ENCODE results near the gene OR6K3.
"Not testable (repeated sequence)": the region's sequence is repeated elsewhere in the genome, so short reads cannot be mapped to it uniquely, and the experiment has no call there.

Gene OR6K3, protein sequence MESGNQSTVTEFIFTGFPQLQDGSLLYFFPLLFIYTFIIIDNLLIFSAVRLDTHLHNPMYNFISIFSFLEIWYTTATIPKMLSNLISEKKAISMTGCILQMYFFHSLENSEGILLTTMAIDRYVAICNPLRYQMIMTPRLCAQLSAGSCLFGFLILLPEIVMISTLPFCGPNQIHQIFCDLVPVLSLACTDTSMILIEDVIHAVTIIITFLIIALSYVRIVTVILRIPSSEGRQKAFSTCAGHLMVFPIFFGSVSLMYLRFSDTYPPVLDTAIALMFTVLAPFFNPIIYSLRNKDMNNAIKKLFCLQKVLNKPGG

DNA sequence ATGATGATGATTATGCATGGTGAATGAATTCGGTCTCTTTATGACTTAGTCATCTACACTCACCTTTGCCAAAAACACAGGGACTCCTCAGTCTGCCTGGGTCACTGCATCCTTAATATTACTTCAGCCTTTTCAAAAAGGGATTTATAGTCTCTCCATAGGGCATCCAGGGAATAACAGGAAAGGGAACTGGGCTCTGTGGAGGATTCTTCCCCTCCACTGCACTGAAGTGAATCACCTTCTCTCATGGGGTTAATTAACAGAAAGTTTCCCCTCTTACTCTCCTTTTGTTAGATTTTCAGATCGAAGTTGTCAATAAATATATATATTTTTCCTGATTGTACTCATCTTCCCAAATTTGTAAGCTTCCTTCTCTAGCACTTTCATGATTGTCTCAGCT lies at the start of gene OR6K3:
TSS of gene OR6K3 (minus strand) at position 101 of the 400 bp plus-strand sequence. CDS start 2,605 bp downstream, outside the sequence.
- DNase-seq (ENCODE audit: low read depth): no peak

DNA sequence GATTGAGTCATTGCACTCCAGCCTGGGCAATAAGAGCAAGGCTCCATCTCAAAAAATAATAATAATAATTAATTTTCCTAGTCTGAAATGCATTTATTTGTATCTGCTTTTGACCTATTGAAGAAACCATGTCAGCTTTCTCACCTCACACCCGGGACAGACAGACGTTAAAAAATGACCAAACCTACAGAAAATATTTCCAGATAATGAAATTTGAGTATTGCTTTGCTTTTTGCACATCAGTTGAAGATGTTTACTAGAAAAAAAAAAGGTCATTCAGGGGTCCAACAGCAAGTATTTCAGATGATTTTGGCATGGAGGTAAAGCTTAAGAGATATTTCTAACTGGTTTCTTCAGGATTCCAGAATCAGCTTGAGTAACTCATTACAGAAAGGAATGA lies 33.9 kb upstream of the OR6K3 start, which contains the start of gene OR6K6:
TSS of gene OR6K6 (plus strand) at position 301 of the 400 bp plus-strand sequence. CDS start 168 bp downstream, outside the sequence.
- DNase-seq (ENCODE audit: low read depth): no peak

DNA sequence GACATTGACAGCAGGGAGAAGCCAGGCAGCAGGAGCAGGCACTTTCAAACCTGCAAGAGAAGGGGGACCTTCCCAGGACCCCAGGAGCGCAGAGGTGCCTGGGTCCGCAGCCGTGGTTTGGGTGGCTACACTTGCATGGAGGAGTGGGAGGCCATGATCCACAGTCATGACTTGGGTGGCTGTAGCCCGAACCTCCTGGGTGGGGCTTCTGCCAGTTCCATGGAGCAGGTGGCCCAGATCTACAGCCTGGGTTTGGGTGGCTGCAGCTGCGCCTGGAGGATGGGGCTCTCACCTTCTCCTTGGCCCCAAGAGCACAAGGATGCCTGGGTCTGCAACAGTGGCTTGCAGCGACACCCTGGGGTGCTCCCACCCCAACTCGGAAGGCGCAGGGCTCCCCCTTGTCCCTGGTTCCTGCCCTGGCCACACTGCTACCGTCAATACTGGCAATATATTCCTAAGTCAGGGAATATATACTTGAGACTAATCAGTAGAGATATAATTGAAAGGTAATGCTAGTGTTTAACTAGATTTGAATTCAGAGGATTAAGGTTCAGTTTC lies 31.7 kb upstream of the OR6K3 start:
- no peak for DNase-seq (ENCODE audit: low read depth)

DNA sequence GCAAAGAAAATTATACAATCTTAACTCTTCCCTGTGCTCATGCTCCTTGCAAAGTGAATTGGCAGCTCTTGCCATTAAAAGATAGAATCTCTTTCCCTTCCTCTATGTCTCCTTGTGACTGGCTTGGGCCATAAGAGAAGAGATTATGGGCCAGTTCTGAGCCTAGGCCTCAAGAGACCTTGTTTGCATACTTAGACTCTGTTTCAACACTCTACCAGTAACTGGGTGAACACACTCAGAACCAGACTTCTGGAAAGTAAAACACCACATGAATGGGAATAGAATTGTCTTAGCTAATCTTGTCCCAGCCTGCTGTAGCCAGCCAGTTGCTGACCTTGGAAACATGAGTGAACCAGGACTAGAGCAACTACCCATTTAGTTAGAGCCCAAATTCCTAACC lies 15.3 kb upstream of the OR6K3 start:
- DNase-seq (ENCODE audit: low read depth): no peak

DNA sequence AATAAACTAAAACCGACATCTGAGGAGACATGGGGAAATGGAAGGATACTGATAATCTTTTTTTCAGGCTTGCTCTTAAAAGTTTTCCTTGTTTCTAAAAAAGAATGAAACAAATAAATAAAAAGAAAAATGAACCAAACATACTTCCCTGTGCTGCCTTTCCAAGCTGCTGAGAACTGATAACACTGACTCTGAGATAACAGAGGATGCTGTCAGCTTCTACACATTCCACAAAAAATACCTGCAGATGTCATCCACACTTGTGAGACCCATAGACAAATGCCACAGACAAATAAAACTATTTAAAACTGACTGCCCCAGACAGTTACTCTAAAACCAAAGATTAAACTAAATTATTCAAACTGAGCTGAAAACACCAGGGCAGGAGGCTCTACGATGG lies 12.0 kb upstream of the OR6K3 start:
- no peak for DNase-seq (ENCODE audit: low read depth)

DNA sequence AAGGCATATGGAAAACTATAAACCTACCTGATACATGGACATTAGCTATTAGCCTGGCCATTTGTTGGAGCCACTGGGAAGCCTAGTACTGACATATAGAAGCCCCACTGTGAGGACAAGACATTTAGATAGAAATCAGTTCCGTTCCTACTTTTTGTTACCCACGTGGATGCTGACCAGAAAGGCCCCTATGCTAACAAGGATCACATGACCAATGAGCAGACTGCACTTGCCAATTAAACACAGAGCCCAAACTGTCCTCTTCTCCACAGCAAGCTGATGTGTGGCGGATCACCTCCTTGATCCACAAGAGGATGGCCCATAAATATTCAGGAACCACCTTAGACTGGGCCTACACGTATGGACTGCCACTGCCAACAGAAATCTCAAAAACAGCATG lies 11.2 kb upstream of the OR6K3 start:
- no peak for DNase-seq (ENCODE audit: low read depth)

DNA sequence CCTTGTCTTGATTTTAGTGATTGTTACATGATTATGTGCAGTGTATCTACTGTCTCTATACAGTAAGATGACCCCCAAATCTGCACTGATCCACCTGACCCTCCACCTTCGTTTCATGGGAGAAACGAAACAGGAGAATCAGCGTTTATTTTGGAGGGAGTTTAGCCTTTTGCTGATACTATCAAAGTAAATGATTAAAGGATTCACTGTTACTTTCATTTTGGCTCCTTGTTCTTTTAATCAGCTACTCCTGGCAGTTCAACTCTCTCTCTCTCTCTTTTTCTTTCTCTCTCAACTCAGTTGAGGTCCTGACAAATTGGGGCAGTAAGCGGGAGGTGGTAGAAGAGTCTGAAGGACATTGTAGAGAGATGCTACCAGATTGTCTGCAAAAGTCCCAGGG lies 9.9 kb upstream of the OR6K3 start:
- no peak for DNase-seq (ENCODE audit: low read depth)

DNA sequence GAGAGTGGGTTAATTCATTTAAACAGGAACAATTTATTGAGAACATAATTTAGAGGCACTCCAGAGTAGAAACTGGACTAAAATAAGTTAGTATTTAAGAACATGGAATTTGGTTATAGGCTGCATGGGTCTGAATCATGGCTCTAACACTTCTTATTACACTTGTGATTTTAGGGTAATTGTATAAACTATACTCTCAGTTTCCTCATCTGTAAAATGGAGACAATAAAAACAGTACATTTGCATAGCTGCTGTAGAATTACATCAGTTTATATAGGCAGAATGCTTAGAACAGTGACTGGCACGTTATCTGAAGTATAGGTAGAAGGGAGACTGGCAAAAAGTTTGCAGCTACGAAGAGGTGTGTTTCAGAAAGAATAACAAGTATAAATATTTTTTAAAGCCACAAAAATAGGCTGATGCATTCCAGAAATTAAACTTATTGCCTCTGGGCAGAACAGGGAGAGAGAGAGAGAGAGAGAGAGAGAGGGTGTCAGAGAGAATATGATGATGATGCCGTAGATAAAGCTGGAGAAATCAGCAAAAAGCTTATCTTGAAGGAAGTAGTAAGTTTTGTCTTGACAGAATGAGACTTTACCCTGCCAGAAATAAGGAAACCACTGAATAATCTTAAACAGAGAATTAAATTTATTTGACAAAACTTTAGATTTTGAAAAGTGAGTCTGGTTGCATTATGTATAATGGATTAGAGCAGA lies 8.1 kb upstream of the OR6K3 start:
- no peak for DNase-seq (ENCODE audit: low read depth)

DNA sequence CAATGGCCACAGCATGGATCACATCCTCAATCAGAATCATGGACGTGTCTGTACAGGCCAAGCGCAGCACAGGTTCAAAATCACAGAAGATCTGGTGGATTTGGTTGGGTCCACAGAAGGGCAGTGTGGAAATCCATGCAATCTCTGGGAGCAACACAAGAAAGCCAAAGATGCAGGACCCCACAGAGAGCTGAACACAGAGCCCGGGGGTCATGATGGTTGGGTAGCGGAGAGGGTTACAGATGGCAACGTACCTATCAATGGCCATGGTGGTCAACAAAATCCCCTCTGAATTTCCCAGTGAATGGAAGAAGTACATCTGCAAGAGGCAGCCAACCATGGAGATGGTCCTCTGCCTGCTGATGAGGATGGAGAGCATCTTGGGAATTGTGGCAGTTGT lies 3.9 kb upstream of the OR6K3 start:
- no peak for DNase-seq (ENCODE audit: low read depth)

DNA sequence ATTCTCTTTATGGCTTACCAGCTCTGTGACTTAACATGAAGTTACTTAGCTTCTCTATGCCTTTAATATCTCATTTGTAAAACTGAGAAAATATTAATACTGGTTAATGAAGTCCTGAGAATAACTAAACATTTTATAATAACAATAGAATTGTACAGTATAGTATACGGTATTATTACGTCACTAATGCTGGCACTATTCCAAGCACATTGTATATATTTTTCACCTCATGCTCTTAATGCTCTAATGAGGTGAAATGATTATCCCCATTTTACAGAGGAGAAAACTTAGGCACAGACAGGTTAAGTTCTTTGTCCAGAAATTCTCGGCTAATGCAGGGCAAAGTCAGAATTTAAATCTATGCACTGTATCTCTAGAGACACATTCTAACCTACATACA lies 856 bp downstream of the OR6K3 start:
- DNase-seq (ENCODE audit: low read depth): no peak

DNA sequence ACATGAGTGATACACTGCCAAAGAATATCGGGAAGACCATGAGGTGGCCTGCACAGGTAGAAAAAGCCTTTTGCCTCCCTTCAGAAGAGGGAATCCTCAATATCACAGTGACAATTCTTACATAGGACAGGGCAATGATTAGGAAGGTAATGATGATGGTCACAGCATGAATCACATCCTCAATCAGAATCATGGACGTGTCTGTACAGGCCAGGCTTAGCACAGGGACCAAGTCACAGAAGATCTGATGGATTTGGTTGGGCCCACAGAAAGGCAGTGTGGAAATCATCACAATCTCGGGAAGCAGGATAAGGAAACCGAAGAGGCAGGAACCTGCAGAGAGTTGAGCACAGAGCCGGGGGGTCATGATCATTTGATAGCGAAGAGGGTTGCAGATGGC lies 3.2 kb downstream of the OR6K3 start:
- no peak for DNase-seq (ENCODE audit: low read depth)

DNA sequence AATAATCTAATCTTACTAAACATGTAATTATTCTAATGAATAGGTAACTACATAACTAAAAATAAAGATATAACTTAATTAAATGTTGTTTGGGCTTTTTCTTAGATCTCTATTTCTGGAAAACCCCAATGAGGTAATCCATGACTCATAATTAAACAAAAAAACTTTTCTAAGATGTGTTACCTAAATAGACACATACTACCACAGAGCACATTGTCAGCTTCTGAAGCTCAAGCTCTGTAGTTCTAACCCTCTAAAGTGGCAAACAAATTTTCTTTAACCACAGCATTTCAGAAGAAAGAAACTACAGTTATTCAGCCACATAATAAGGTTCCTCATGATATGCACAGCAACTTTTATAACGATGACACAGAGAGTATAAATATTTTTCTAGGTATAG lies 4.2 kb downstream of the OR6K3 start:
- no peak for DNase-seq (ENCODE audit: low read depth)

DNA sequence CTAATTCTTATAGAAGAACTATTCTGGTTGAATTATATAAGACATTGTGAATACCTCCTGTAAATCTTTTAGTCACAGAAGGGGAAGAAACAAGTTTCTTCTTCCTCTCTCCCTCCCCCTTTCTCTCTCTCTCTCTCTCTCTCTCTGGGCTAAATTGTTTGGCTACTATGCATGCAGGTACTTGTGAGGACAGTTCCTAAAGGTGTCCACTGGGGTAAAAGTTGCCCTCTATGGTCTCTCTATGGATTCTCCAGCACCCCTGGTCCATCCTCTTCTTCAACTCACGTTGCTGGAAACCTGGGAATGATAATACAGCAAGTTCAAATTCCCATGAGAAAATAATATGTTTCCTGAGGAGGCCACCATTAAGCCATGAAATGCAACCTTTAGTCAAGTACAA lies 5.8 kb downstream of the OR6K3 start:
- no peak for DNase-seq (ENCODE audit: low read depth)

DNA sequence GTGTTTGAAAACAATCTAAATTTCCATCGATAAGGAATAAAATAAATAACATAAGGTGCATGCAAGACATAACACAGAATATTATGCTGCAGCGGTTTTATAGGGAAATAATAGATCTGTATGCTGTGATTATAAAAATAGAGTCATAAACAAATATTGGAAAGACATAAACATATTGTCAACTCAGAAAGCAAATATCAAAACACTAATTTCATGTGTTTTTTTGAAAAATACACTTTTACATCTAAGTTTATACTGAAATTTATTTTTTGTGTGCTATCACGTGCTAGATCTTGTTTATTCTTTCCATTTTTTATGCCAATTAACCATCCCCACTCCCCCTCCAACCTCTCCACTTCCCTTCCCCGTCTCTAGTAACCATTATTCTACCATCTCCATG lies 9.4 kb downstream of the OR6K3 start:
- DNase-seq (ENCODE audit: low read depth): no peak

DNA sequence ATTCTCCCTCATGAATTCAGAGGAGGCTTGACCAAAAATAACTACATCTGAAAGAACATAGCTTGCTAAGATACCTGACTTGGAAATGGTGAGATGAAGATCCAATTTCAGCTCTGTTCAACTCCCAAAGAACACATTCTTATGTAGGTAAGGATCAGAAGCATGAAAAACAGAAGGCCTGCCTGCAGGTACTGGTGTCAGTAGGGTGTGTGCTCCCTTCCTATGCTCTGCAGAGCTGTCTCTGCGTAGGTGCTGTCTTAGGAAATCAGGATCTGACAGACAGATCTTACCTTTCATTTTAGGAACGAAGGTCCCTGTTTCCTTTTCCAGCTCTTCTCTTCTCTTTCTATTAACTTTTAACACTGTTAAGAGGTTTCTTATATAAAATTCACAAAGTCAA lies 14.4 kb downstream of the OR6K3 start:
- no peak for DNase-seq (ENCODE audit: low read depth)

DNA sequence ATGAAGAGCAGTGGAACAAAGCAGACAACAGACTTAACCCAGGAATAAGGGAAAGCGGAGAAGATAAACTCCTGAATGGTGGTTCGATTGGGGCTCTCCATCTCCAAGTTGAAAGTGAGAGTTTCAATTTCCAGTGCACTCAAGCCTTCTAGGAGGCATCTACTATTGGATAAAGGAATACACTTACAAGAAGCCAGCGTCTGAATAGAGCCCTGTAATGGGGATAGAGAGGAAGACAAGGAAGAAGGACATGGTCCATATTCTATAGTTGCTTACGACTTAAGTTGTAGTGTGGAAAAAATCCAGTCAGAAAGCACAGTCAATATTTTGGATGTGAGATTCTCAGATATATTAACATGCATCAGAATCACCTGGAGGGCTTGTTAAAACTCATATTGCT lies 20.0 kb downstream of the OR6K3 start, which contains the start of gene OR6K2:
TSS of gene OR6K2 (minus strand) at position 101 of the 400 bp plus-strand sequence. CDS start at position 101, 0 bp downstream.
- DNase-seq (ENCODE audit: low read depth): no peak

DNA sequence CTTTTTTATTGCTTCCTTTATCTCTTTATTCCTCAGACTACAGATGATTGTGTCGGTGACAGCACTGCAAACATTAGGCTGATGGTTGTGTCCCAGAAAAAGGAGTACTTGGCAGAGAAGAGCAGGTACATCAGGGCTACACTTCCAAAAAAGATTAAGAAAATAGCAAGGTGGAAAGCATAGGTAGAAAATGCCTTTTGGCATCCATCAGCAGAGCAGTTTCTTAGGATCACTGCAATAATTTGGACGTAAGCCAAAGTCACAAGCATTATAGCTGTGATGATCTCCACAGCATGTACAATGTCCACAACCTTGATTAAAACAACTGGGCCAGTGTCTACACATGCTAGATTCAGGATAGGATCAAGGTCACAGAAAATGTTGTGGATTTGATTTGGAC lies 25.9 kb downstream of the OR6K3 start:
- DNase-seq (ENCODE audit: low read depth): no peak

DNA sequence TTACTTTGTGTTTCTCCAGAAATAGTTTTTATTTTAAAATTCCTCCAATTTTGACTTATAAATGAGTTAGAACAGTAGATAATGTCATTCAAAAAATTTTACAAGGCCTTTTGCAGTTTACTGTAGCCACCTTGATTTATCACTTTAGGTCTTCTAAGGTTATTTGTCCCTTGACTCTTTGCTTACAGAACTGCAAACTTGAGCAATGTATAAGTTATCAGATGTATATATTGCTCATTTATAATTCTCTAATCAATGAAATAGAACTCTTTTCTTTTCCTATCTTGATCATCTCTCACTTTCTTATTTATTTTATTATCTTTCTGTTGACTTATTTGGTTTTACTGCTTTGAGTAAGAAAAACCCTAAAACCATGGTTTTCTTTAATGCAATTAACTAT lies 28.2 kb downstream of the OR6K3 start:
- no peak for DNase-seq (ENCODE audit: low read depth)

DNA sequence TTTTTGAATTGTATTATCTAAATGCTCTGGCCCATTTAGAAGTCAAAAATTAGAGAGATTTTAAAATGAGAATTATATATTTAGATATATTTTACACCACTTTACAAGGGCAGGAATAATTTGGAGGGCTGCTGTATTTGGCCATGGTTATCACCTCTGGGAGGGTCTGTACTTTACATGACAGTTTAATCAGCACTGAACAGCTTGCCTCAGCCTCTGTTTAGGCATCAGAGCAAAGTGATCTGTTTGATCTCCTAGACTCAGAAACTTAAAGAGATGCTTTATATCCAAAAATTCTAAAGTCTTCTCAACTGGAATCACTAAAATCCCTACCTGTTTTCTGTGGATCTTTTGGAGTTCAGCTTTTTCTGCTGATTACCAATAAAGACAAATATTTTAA lies 28.6 kb downstream of the OR6K3 start:
- no peak for DNase-seq (ENCODE audit: low read depth)

DNA sequence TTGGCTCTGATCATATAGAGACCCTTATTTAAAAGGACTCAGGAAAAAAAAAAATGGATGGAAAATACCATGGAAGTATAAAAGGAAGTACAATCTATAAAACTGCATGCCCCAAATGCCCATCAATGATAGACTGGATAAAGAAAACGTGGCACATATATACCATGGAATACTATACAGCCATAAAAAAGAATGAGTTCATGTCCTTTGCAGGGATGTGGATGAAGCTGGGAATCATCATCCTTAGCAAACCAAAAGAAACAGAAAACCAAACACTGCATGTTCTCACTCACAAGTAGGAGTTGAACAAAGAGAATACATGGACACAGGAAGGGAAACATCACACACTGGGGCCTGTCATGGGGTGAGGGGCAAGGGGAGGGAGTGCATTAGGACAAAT lies 29.4 kb downstream of the OR6K3 start:
- DNase-seq (ENCODE audit: low read depth): not testable (repeated sequence)

DNA sequence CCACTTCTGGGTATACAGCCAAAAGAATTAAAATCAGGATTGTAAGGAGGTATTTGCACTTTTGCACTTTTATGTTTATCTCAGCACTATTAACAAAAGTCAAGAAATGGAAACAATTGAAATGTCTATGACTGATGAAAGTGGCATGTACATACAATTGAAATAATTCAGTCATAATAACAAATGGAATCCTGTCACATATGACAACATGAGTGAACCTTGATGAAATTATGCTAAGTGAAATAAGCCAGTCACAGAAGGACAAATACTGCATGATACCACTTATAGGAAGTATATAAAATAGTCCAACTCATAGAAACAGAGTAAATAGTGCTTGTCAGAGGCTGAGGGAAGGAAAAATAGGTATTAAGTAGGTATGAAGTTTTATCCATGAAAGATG lies 30.6 kb downstream of the OR6K3 start:
- no peak for DNase-seq (ENCODE audit: low read depth)

DNA sequence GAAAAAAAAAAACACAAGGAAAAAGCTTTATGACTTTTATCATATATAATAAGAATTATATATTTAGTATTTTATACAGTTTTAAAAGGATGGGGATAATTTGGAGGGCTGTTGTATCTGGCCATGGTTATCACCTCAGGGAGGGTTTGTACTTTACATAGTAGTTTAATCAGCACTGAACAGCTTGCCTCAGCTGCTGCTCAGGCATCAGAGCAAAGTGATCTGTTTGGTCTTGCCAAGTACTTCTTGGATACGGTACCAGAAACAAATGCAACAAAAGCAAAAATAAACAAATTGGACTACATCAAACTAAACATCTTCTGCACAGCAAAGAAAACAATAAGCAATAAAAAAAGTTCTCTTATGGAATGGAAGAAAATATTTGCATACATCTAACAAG lies 31.4 kb downstream of the OR6K3 start:
- no peak for DNase-seq (ENCODE audit: low read depth)

DNA sequence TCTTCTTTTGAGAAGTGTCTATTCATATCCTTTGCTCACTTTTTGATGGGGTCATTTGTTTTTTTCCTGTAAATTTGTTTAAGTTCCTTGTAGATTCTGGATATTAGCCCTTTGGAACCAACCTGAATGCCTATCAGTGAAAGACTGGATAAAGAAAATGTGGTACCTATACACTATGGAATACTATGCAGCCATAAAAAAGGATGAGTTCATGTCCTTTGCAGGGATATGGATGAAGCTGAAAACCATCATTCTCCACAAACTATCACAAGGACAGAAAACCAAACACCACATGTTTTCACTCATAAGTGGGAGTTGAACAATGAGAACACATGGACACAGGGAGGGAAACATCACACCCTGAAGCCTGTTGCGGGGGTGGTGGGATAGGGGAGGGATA lies 32.2 kb downstream of the OR6K3 start:
- DNase-seq (ENCODE audit: low read depth): not testable (repeated sequence)
